ENCODE measurements around the gene ABTB1. TPM values are rescaled to one million over a fixed set of nuclear protein-coding genes. Genes with fewer than 3 reads are reported as not detected.

Gene ABTB1
- total RNA-seq (2022), result 25.1 and 27.2 TPM in 2 replicates
- percentile 40 among the genes with signal in this experiment for Bru-seq, nascent RNA
- percentile 53 among the genes with signal in this experiment for BruChase-seq, experiment 1, labeled RNA remaining after a 6-hour chase
- percentile 57 among the genes with signal in this experiment for BruChase-seq, experiment 2, labeled RNA remaining after a 2-hour chase
- long read RNA-seq, transcript ABTB1-201 (12 exons, 1,965 nt), result major isoform, 5 of 22 reads
- long read RNA-seq, partial matches to known transcripts, result 2 of 22 reads
- long read RNA-seq, other reads (novel, unspliced or antisense), result 11 of 22 reads

DNA sequence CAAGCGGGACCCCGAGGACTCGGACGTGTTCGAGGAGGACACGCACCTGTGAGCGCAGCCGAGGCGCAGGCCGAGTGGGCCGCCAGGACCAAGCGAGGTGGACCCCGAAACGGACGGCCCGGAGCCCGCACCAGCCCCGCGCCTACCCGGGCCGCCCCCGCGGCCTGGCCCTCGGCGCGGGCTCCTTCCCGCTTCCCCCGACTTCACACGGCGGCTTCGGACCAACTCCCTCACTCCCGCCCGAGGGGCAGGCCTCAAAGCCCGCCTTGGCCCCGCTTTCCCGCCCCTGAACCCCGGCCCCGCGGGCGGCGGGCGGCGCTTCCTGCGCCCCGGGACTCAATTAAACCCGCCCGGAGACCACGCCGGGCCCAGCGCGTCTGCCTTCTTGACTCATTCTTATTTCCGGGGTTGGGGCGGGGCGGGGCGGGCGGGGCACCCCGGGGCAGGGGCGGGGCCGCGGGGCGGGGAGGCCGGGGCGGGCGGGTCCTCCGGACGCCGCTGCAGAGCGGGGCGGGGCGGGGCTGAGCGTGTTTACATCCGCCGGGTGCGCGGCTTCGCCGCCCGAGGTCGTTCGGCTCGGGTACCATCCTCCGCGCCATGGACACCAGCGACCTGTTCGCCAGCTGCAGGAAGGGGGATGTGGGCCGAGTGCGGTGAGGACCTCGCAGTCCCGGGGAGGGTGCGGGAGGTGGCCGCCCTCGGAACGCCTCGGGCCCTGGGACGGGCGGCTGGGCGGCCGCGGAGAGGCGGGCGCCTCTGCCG is at the start of gene ABTB1:
Gene ABTB1 (plus strand): TSS at position 524 of the 762 bp plus-strand sequence. CDS start 74 bp downstream, at position 598.
- CTCF ChIA-PET, result interaction anchor here (0.8 to 1.6 kb wide), 4 partner anchors 11 to 147 kb away, joined by 3 to 5 read pairs (median 3); no protein-coding TSS in a partner anchor
- intact Hi-C loops (cut with micrococcal nuclease; ENCODE audit: unreplicated experiment), result no loop called here

DNA sequence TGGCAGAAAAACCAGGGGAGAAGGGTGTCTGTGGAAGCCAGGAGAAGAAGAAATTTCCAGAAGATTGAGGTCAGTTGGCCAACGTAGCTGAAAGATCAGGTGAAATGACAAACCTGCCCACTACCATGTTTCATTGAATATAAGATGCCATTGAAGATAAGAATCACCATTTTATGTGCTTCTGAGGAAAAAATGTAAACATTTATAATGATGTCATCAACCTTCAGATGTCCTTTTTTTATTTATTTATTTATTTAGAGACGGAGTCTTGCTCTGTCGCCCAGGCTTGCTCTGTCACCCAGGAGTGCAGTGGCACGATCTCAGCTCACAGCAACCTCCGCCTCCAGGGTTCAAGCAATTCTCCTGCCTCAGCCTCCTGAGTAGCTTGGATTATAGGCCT is 48.7 kb upstream of the ABTB1 start:
- TF ChIP-seq, protein P1, sequence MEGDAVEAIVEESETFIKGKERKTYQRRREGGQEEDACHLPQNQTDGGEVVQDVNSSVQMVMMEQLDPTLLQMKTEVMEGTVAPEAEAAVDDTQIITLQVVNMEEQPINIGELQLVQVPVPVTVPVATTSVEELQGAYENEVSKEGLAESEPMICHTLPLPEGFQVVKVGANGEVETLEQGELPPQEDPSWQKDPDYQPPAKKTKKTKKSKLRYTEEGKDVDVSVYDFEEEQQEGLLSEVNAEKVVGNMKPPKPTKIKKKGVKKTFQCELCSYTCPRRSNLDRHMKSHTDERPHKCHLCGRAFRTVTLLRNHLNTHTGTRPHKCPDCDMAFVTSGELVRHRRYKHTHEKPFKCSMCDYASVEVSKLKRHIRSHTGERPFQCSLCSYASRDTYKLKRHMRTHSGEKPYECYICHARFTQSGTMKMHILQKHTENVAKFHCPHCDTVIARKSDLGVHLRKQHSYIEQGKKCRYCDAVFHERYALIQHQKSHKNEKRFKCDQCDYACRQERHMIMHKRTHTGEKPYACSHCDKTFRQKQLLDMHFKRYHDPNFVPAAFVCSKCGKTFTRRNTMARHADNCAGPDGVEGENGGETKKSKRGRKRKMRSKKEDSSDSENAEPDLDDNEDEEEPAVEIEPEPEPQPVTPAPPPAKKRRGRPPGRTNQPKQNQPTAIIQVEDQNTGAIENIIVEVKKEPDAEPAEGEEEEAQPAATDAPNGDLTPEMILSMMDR (IDR thresholded peaks at IDR 0.05; ENCODE audit: unreplicated experiment), result no peak
- H3K27ac Mint-ChIP-seq (ENCODE audit: unreplicated experiment), result no peak overlapping the region
- H3K4me3 Mint-ChIP-seq (ENCODE audit: low read depth, unreplicated experiment), result no peak overlapping the region
- no peak for DNase-seq
- peaks cover 24% of the 10 kb centered on the region for H3K27me3 Mint-ChIP-seq (ENCODE audit: unreplicated experiment)
- CTCF ChIA-PET, result interaction anchor here (1.2 kb wide), 1 partner anchor 9 kb away, joined by 4 read pairs; no protein-coding TSS in a partner anchor
- H3K4me1 Mint-ChIP-seq (ENCODE audit: low read depth, unreplicated experiment), result no peaks in the 10 kb centered on the region
- no peaks in the 10 kb centered on the region for H3K9me3 Mint-ChIP-seq (ENCODE audit: low read depth, unreplicated experiment)
- no TSS peak for BruUV-seq (replicated peaks)
- peaks cover 12% of the 10 kb centered on the region for H3K36me3 Mint-ChIP-seq (ENCODE audit: insufficient read depth, unreplicated experiment)
- intact Hi-C loops (cut with micrococcal nuclease; ENCODE audit: unreplicated experiment), result no loop called here

More for the DNA sequence above, at the start of gene ABTB1:
- Mint-ChIP-seq H3K36me3 (ENCODE audit: insufficient read depth, unreplicated experiment) (peaks cover 48% of the 10 kb centered on the region), H3K9me3 (ENCODE audit: low read depth, unreplicated experiment) (no peaks in the 10 kb centered on the region), H3K27me3 (ENCODE audit: unreplicated experiment) (no peaks in the 10 kb centered on the region), H3K27ac (ENCODE audit: unreplicated experiment) (peak within 1 kb of the TSS; percentile 92), H3K4me3 (ENCODE audit: low read depth, unreplicated experiment) (peak within 1 kb of the TSS; percentile 89), H3K4me1 (ENCODE audit: low read depth, unreplicated experiment) (peaks cover 13% of the 10 kb centered on the region)
- TF ChIP-seq, protein P1 (IDR thresholded peaks at IDR 0.05; ENCODE audit: unreplicated experiment), result no peak
- peak; percentile 95 for DNase-seq
- TSS peak; percentile 93 for BruUV-seq (replicated peaks)

DNA sequence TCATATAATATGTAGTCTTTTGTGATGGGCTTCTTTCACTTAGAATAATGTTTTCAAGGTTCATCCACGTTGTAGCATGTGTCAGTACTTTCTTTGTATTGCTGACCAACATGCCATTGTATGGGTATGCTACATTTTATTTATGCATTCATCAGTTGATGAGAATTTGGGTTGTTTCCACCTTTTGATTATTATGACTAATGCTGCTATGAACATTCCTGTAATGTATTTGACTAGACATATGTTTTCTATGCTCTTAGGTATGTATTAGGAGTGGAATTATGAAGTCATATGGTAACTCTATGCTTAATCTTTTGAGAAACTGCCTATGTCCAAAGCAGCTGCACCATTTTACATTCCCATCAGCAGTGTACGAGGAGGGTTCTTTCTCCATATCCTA is 46.9 kb upstream of the ABTB1 start:
- CTCF ChIA-PET, result interaction anchor here (0.7 kb wide), 1 partner anchor 20 kb away, joined by 5 read pairs; no protein-coding TSS in a partner anchor

DNA sequence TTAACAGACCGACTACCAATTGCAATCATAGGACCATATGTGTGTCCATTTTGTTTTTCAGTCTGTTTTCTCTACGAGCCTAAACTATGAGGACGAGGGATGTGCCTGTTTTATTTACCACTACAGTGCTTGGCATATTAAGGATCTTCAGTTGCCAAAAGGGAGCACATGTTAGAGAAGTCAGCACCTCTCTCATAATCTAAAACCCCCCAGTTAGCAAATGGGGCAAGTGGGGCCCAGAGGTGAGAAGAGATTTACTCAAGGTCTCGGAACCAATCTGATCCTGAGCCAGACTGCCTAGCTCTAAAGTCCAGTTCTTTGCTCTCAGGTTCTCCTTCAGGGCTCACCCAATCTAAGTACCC is 44.3 kb upstream of the ABTB1 start:
- Mint-ChIP-seq H3K9me3 (ENCODE audit: low read depth, unreplicated experiment) (no peaks in the 10 kb centered on the region), H3K27ac (ENCODE audit: unreplicated experiment) (peak overlapping the region; percentile 48), H3K36me3 (ENCODE audit: insufficient read depth, unreplicated experiment) (peaks cover 21% of the 10 kb centered on the region), H3K4me3 (ENCODE audit: low read depth, unreplicated experiment) (peak overlapping the region; percentile 73), H3K27me3 (ENCODE audit: unreplicated experiment) (peaks cover 53% of the 10 kb centered on the region), H3K4me1 (ENCODE audit: low read depth, unreplicated experiment) (peaks cover 10% of the 10 kb centered on the region)
- intact Hi-C loops (cut with micrococcal nuclease; ENCODE audit: unreplicated experiment), result no loop called here
- no TSS peak for BruUV-seq (replicated peaks)
- no peak for DNase-seq
- CTCF ChIA-PET, result no interaction called here
- TF ChIP-seq, protein P1 (IDR thresholded peaks at IDR 0.05; ENCODE audit: unreplicated experiment), result no peak

More for the DNA sequence above, 46.9 kb upstream of the ABTB1 start:
- Mint-ChIP-seq H3K9me3 (ENCODE audit: low read depth, unreplicated experiment) (no peaks in the 10 kb centered on the region), H3K4me1 (ENCODE audit: low read depth, unreplicated experiment) (peaks cover 10% of the 10 kb centered on the region), H3K4me3 (ENCODE audit: low read depth, unreplicated experiment) (no peak overlapping the region), H3K27me3 (ENCODE audit: unreplicated experiment) (peaks cover 41% of the 10 kb centered on the region), H3K27ac (ENCODE audit: unreplicated experiment) (no peak overlapping the region), H3K36me3 (ENCODE audit: insufficient read depth, unreplicated experiment) (peaks cover 21% of the 10 kb centered on the region)
- no peak for DNase-seq
- BruUV-seq (replicated peaks), result no TSS peak
- intact Hi-C loops (cut with micrococcal nuclease; ENCODE audit: unreplicated experiment), result no loop called here
- TF ChIP-seq, protein P1 (IDR thresholded peaks at IDR 0.05; ENCODE audit: unreplicated experiment), result no peak
